ENCODE data around the gene GRAMD1B.
"Not testable (repeated sequence)": the region's sequence is repeated elsewhere in the genome, so short reads cannot be mapped to it uniquely, and the experiment has no call there.

The GRAMD1B gene

GRCh38 chr11:123449436-123449835 is 19.4 kb downstream of the GRAMD1B start:
- H3K9me3 ChIP-seq (ENCODE audit: control insufficient read depth, insufficient read depth, low read depth, low read length) = no peaks in the 10 kb centered on the region
- H3K4me1 ChIP-seq (ENCODE audit: control insufficient read depth, insufficient read depth, low read length) = peaks cover 12% of the 10 kb centered on the region
- H3K27ac ChIP-seq (ENCODE audit: low read depth, low read length) = no peak overlapping the region

DNA sequence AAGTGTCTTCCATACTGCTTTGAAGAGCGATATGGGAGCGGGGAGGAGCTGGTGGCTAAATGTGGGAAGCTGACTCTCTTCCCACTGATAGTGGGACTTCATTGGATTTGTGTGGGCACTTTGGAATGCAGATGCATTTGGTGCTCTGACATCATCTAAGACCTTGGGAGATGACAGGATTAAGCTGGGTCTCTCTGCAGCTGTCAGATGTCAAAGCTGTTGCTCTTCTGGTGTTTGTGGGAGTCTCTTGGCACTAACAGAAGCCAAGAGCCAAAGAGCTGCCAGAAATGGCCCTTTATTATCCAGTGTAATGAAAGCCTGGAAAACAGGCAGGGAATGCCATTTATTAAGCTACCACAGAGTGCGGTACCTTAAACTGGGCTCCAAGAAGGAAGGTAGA is 20.6 kb downstream of the GRAMD1B start:
- no peak overlapping the region for H3K9ac ChIP-seq (ENCODE audit: low read length)
- no peak overlapping the region for H3K27ac ChIP-seq (ENCODE audit: low read depth, low read length)
- no peaks in the 10 kb centered on the region for H3K27me3 ChIP-seq (ENCODE audit: control insufficient read depth, insufficient read depth, low read length)
- H3K4me3 ChIP-seq (ENCODE audit: low read depth, low read length) = no peak overlapping the region
- no peaks in the 10 kb centered on the region for H3K36me3 ChIP-seq (ENCODE audit: control insufficient read depth, insufficient read depth, low read length)
- peaks cover 11% of the 10 kb centered on the region for H3K4me1 ChIP-seq (ENCODE audit: control insufficient read depth, insufficient read depth, low read length)
- no peaks in the 10 kb centered on the region for H3K9me3 ChIP-seq (ENCODE audit: control insufficient read depth, insufficient read depth, low read depth, low read length)

More at GRCh38 chr11:123449436-123449835, 19.4 kb downstream of the GRAMD1B start:
- no peaks in the 10 kb centered on the region for H3K36me3 ChIP-seq (ENCODE audit: control insufficient read depth, insufficient read depth, low read length)
- H3K9ac ChIP-seq (ENCODE audit: low read length) = no peak overlapping the region
- H3K4me3 ChIP-seq (ENCODE audit: low read depth, low read length) = no peak overlapping the region
- H3K27me3 ChIP-seq (ENCODE audit: control insufficient read depth, insufficient read depth, low read length) = no peaks in the 10 kb centered on the region

DNA sequence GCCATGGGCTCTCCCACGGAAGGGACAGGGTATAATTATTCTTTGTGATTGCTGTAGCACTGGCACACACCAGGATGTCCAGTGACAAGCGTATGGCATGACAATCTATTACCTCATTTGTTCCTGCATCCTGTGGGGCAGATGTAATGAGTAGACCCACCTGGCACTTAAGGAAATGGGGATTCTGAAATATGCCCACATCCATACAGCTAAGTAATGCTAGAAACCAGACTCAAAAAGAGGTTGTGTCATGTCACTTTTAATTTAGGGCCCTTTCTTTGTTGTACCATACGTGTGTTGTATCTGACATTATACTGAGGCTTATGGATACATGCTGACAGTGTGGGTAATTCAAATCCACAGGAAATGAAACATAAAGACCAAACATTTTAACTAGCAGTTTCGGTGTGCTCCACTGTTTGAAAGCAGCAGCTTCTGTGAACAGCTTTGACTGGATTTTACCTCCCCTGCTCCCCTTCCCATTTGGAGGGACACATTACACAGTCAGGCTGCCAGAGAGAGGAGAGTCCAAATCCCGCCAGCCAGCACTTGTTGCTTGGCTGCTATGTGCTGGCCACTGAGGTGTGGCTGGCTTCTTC is 21.2 kb downstream of the GRAMD1B start:
- Histone ChIP-seq H3K27ac (ENCODE audit: low read depth, low read length) (no peak overlapping the region), H3K4me1 (ENCODE audit: control insufficient read depth, insufficient read depth, low read length) (peaks cover 11% of the 10 kb centered on the region), H3K9ac (ENCODE audit: low read length) (no peak overlapping the region)

GRCh38 chr11:123452794-123453193 is 22.7 kb downstream of the GRAMD1B start:
- Histone ChIP-seq H3K9me3 (ENCODE audit: control insufficient read depth, insufficient read depth, low read depth, low read length) (no peaks in the 10 kb centered on the region), H3K27ac (ENCODE audit: low read depth, low read length) (no peak overlapping the region), H3K4me3 (ENCODE audit: low read depth, low read length) (no peak overlapping the region), H3K27me3 (ENCODE audit: control insufficient read depth, insufficient read depth, low read length) (no peaks in the 10 kb centered on the region), H3K4me1 (ENCODE audit: control insufficient read depth, insufficient read depth, low read length) (peaks cover 11% of the 10 kb centered on the region), H3K9ac (ENCODE audit: low read length) (no peak overlapping the region), H3K36me3 (ENCODE audit: control insufficient read depth, insufficient read depth, low read length) (no peaks in the 10 kb centered on the region)

More for the DNA sequence above, 21.2 kb downstream of the GRAMD1B start:
- Histone ChIP-seq H3K9me3 (ENCODE audit: control insufficient read depth, insufficient read depth, low read depth, low read length) (no peaks in the 10 kb centered on the region), H3K27me3 (ENCODE audit: control insufficient read depth, insufficient read depth, low read length) (no peaks in the 10 kb centered on the region), H3K36me3 (ENCODE audit: control insufficient read depth, insufficient read depth, low read length) (no peaks in the 10 kb centered on the region), H3K4me3 (ENCODE audit: low read depth, low read length) (no peak overlapping the region)

GRCh38 chr11:123454060-123454651 is 24.1 kb downstream of the GRAMD1B start:
- Histone ChIP-seq H3K9ac (ENCODE audit: low read length) (peak overlapping the region; percentile 0), H3K27me3 (ENCODE audit: control insufficient read depth, insufficient read depth, low read length) (no peaks in the 10 kb centered on the region), H3K9me3 (ENCODE audit: control insufficient read depth, insufficient read depth, low read depth, low read length) (no peaks in the 10 kb centered on the region), H3K27ac (ENCODE audit: low read depth, low read length) (no peak overlapping the region; the same call in 1 of the 2 replicates), H3K4me3 (ENCODE audit: low read depth, low read length) (peak overlapping the region; percentile 11; the same call in 1 of the 2 replicates), H3K36me3 (ENCODE audit: control insufficient read depth, insufficient read depth, low read length) (no peaks in the 10 kb centered on the region), H3K4me1 (ENCODE audit: control insufficient read depth, insufficient read depth, low read length) (peaks cover 11% of the 10 kb centered on the region)

- no peak overlapping the region for H3K4me3 ChIP-seq (ENCODE audit: low read depth, low read length)
- H3K27me3 ChIP-seq (ENCODE audit: control insufficient read depth, insufficient read depth, low read length) = no peaks in the 10 kb centered on the region
- no peaks in the 10 kb centered on the region for H3K36me3 ChIP-seq (ENCODE audit: control insufficient read depth, insufficient read depth, low read length)
- H3K27ac ChIP-seq (ENCODE audit: low read depth, low read length) = no peak overlapping the region; the same call in 1 of the 2 replicates
- no peak overlapping the region for H3K9ac ChIP-seq (ENCODE audit: low read length)
- H3K9me3 ChIP-seq (ENCODE audit: control insufficient read depth, insufficient read depth, low read depth, low read length) = no peaks in the 10 kb centered on the region
- H3K4me1 ChIP-seq (ENCODE audit: control insufficient read depth, insufficient read depth, low read length) = peaks cover 11% of the 10 kb centered on the region
Measured at GRCh38 chr11:123454796-123455195, 24.7 kb downstream of the GRAMD1B start.

DNA sequence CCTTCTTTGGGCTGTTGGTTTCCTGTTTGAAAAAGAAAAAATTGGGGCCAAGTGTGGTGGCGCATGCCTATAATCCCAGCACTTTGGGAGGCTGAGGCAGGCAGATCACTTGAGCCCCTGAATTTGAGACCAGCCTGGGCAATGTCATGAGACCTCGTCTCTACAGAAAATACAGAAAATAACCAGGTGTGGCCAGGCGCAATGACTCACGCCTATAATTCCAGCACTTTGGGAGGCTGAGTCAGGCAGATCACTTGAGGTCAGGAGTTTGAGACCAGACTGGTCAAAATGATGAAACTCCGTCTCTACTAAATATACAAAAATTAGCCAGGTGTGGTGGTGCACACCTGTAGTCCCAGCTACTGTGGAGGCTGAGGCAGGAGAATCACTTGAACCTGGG is 26.4 kb downstream of the GRAMD1B start:
- not testable (repeated sequence) for H3K36me3 ChIP-seq (ENCODE audit: control insufficient read depth, insufficient read depth, low read length); H3K4me3 ChIP-seq (ENCODE audit: low read depth, low read length); H3K27ac ChIP-seq (ENCODE audit: low read depth, low read length); H3K9me3 ChIP-seq (ENCODE audit: control insufficient read depth, insufficient read depth, low read depth, low read length); H3K27me3 ChIP-seq (ENCODE audit: control insufficient read depth, insufficient read depth, low read length); H3K9ac ChIP-seq (ENCODE audit: low read length)
- H3K4me1 ChIP-seq (ENCODE audit: control insufficient read depth, insufficient read depth, low read length) = peaks cover 11% of the 10 kb centered on the region

DNA sequence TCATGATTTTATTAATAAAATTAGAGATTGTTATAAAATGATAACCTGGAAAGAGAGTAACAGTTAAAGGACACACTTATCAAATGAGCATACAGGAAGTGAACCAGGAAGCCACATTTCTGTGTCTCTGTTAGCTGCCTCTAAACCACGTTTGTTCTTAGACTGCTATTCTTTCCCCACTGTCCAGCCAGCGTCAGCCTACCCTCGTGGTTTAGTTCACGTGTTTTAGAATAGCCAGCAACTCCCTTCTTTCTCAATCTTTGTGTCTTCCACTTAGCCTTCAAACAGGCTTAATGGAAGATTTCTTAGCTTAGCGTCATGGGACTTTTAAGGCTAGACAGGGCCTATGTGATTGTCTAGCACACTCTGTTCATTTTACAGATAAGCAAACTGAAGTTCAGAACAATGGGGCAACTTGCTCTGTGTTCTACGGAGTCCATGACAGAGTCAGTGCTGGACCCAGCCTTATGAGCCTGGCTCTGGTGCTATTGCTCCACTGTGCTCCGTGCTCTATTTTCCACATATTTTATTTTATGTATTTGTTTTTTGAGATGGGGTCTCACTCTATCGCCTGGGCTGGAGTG is 27.2 kb downstream of the GRAMD1B start:
- H3K9me3 ChIP-seq (ENCODE audit: control insufficient read depth, insufficient read depth, low read depth, low read length) = no peaks in the 10 kb centered on the region
- no peaks in the 10 kb centered on the region for H3K36me3 ChIP-seq (ENCODE audit: control insufficient read depth, insufficient read depth, low read length)
- H3K27me3 ChIP-seq (ENCODE audit: control insufficient read depth, insufficient read depth, low read length) = no peaks in the 10 kb centered on the region
- peaks cover 11% of the 10 kb centered on the region for H3K4me1 ChIP-seq (ENCODE audit: control insufficient read depth, insufficient read depth, low read length)
- H3K9ac ChIP-seq (ENCODE audit: low read length) = no peak overlapping the region
- no peak overlapping the region for H3K4me3 ChIP-seq (ENCODE audit: low read depth, low read length)
- no peak overlapping the region for H3K27ac ChIP-seq (ENCODE audit: low read depth, low read length)

- Histone ChIP-seq H3K27me3 (ENCODE audit: control insufficient read depth, insufficient read depth, low read length) (no peaks in the 10 kb centered on the region), H3K27ac (ENCODE audit: low read depth, low read length) (no peak overlapping the region), H3K36me3 (ENCODE audit: control insufficient read depth, insufficient read depth, low read length) (no peaks in the 10 kb centered on the region), H3K9ac (ENCODE audit: low read length) (no peak overlapping the region), H3K4me1 (ENCODE audit: control insufficient read depth, insufficient read depth, low read length) (peaks cover 11% of the 10 kb centered on the region), H3K4me3 (ENCODE audit: low read depth, low read length) (no peak overlapping the region), H3K9me3 (ENCODE audit: control insufficient read depth, insufficient read depth, low read depth, low read length) (no peaks in the 10 kb centered on the region)
Measured at GRCh38 chr11:123458501-123458900, 28.4 kb downstream of the GRAMD1B start.

- Histone ChIP-seq H3K9me3 (ENCODE audit: control insufficient read depth, insufficient read depth, low read depth, low read length) (no peaks in the 10 kb centered on the region), H3K27me3 (ENCODE audit: control insufficient read depth, insufficient read depth, low read length) (no peaks in the 10 kb centered on the region), H3K4me1 (ENCODE audit: control insufficient read depth, insufficient read depth, low read length) (no peaks in the 10 kb centered on the region), H3K36me3 (ENCODE audit: control insufficient read depth, insufficient read depth, low read length) (no peaks in the 10 kb centered on the region), H3K4me3 (ENCODE audit: low read depth, low read length) (no peak overlapping the region), H3K9ac (ENCODE audit: low read length) (no peak overlapping the region), H3K27ac (ENCODE audit: low read depth, low read length) (no peak overlapping the region)
Measured at GRCh38 chr11:123460012-123460700, 30.1 kb downstream of the GRAMD1B start.

- H3K4me3 ChIP-seq (ENCODE audit: low read depth, low read length) = no peak overlapping the region
- H3K4me1 ChIP-seq (ENCODE audit: control insufficient read depth, insufficient read depth, low read length) = no peaks in the 10 kb centered on the region
- H3K27me3 ChIP-seq (ENCODE audit: control insufficient read depth, insufficient read depth, low read length) = no peaks in the 10 kb centered on the region
- H3K27ac ChIP-seq (ENCODE audit: low read depth, low read length) = no peak overlapping the region
- H3K9ac ChIP-seq (ENCODE audit: low read length) = no peak overlapping the region
- H3K9me3 ChIP-seq (ENCODE audit: control insufficient read depth, insufficient read depth, low read depth, low read length) = no peaks in the 10 kb centered on the region
- H3K36me3 ChIP-seq (ENCODE audit: control insufficient read depth, insufficient read depth, low read length) = no peaks in the 10 kb centered on the region
Measured at GRCh38 chr11:123461164-123461563, 31.1 kb downstream of the GRAMD1B start.
